Renal cortex interstitium (tissue), 11 donors: Measurements from ENCODE around the gene POLA1. TPM values are rescaled to one million over a fixed set of nuclear protein-coding genes. Genes with fewer than 3 reads are reported as not detected.
A peak's percentile ranks its signal among the peaks of the same experiment; 100 is the strongest.
"Not testable (repeated sequence)": the region's sequence is repeated elsewhere in the genome, so short reads cannot be mapped to it uniquely, and the experiment has no call there.

Source experiments
- DNase-seq, 11 donors: peaks; one replicate each; pipeline ENCODE4 v3.0.0-alpha.2; 2013; ENCODE audit warnings: low read depth in 9 of 11, low spot score in 4 of 11; ENCODE audit errors: extremely low read depth in 1 of 11
- polyA plus RNA-seq, 3 donors: library from polyadenylated mRNA; unstranded; fragments of 120-200 nt; gene quantifications; one replicate each; pipeline ENCODE4 v1.2.1, GENCODE V29; 2013; ENCODE audit not compliant: insufficient read length in 3 of 3

POLA1 gene
- polyA plus RNA-seq, 3 donors = 15.5 to 19.6 (median 18.9) TPM

GRCh38 chrX:24768556-24768955 lies 74.8 kb downstream of the POLA1 start:
- no peak for DNase-seq

GRCh38 chrX:24774650-24775049 lies 80.9 kb downstream of the POLA1 start:
- DNase-seq = no peak

GRCh38 chrX:24775891-24776290 lies 82.2 kb downstream of the POLA1 start:
- DNase-seq = no peak

GRCh38 chrX:24777660-24778059 lies 83.9 kb downstream of the POLA1 start:
- no peak for DNase-seq

GRCh38 chrX:24782011-24782410 lies 88.3 kb downstream of the POLA1 start:
- no peak for DNase-seq

GRCh38 chrX:24789047-24789446 lies 95.3 kb downstream of the POLA1 start:
- DNase-seq = no peak

GRCh38 chrX:24790166-24790565 lies 96.4 kb downstream of the POLA1 start:
- DNase-seq = no peak

- DNase-seq = no peak
These were observed 102.5 kb downstream of the POLA1 start for GRCh38 chrX:24796204-24796603.

GRCh38 chrX:24799078-24799477 lies 105.4 kb downstream of the POLA1 start:
- DNase-seq = no peak

- peak in 2 of 11 donors; percentile 1 to 2 for DNase-seq
These were observed 105.8 kb downstream of the POLA1 start for GRCh38 chrX:24799565-24799964.

GRCh38 chrX:24805201-24805600 lies 111.5 kb downstream of the POLA1 start:
- DNase-seq = no peak

- not testable (repeated sequence) for DNase-seq
These were observed 126.1 kb downstream of the POLA1 start for GRCh38 chrX:24819807-24820206.

- no peak for DNase-seq
These were observed 134.4 kb downstream of the POLA1 start for GRCh38 chrX:24828147-24828546.

GRCh38 chrX:24828600-24828999 lies 134.9 kb downstream of the POLA1 start:
- DNase-seq = no peak

GRCh38 chrX:24833695-24834094 lies 140.0 kb downstream of the POLA1 start:
- DNase-seq = no peak

GRCh38 chrX:24837966-24838365 lies 144.2 kb downstream of the POLA1 start:
- no peak for DNase-seq

- DNase-seq = peak in 9 of 11 donors; percentile 7 to 54 (median 18)
These were observed 144.9 kb downstream of the POLA1 start for GRCh38 chrX:24838629-24839028.

- no peak for DNase-seq
These were observed 145.6 kb downstream of the POLA1 start for GRCh38 chrX:24839331-24839730.

- peak in 4 of 11 donors; percentile 1 to 11 (median 5) for DNase-seq
These were observed 148.8 kb downstream of the POLA1 start for GRCh38 chrX:24842486-24842885.

- DNase-seq = no peak
These were observed 152.9 kb downstream of the POLA1 start for GRCh38 chrX:24846550-24847150.

- DNase-seq = no peak
These were observed 157.6 kb downstream of the POLA1 start for GRCh38 chrX:24851289-24851688.
